ENCODE data around the gene NAPG.
"Not testable (repeated sequence)": the region's sequence is repeated elsewhere in the genome, so short reads cannot be mapped to it uniquely, and the experiment has no call there.

- TF ChIP-seq, protein P1, sequence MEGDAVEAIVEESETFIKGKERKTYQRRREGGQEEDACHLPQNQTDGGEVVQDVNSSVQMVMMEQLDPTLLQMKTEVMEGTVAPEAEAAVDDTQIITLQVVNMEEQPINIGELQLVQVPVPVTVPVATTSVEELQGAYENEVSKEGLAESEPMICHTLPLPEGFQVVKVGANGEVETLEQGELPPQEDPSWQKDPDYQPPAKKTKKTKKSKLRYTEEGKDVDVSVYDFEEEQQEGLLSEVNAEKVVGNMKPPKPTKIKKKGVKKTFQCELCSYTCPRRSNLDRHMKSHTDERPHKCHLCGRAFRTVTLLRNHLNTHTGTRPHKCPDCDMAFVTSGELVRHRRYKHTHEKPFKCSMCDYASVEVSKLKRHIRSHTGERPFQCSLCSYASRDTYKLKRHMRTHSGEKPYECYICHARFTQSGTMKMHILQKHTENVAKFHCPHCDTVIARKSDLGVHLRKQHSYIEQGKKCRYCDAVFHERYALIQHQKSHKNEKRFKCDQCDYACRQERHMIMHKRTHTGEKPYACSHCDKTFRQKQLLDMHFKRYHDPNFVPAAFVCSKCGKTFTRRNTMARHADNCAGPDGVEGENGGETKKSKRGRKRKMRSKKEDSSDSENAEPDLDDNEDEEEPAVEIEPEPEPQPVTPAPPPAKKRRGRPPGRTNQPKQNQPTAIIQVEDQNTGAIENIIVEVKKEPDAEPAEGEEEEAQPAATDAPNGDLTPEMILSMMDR (conservative IDR thresholded peaks at IDR 0.05 in 1 of 2, IDR thresholded peaks at IDR 0.05 in 1 of 2; ENCODE audit: extremely low read depth in 1 of 2, insufficient read depth in 1 of 2, low read depth in 1 of 2, low read length in 2 of 2), result not testable (repeated sequence)
- not testable (repeated sequence) for TF ChIP-seq EZH2 (IDR thresholded peaks at IDR 0.05; ENCODE audit: borderline replicate concordance, low read length)
These were observed 52.7 kb downstream of the NAPG start for GRCh38 chr18:10578573-10578899.
